Omental fat pad (tissue), 4 donors: ENCODE data around the gene FAXC. TPM values are rescaled to one million over a fixed set of nuclear protein-coding genes. Genes with fewer than 3 reads are reported as not detected.

ENCODE experiments used
- ATAC-seq: fragments of 150-250 bp; one replicate; pipeline ENCODE4 v1.9.1; 2016; ENCODE audit warnings: mild to moderate bottlenecking, moderate library complexity; ENCODE audit not compliant: low FRiP score
- DNase-seq: peaks from one replicate; pipeline ENCODE4 v3.0.0-alpha.2; 2019; ENCODE audit warnings: low spot score
- CTCF ChIP-seq, 3 donors: fragments of 450-650 bp; IDR thresholded peaks; one replicate each; pipeline ENCODE4 v1.5.1; 2016 to 2017; ENCODE audit warnings: antibody characterized with exemption in 3 of 3, mild to moderate bottlenecking in 3 of 3, moderate library complexity in 2 of 3
- total RNA-seq, 4 donors: library from RNA; depleted of rRNA; stranded (reverse); fragments of >200 nt; gene quantifications; one replicate each; pipeline ENCODE4 v1.1.0, GENCODE V29; 2016

Gene FAXC
- total RNA-seq, 4 donors from 2014 or later = 0.16 to 1.7 (median 0.56) TPM

- DNase-seq (no peak), ATAC-seq (no peak)
- TF ChIP-seq CTCF (IDR thresholded peaks at IDR 0.05) = no peak
These were observed 99.0 kb downstream of the FAXC start for GRCh38 chr6:99250476-99250875.

GRCh38 chr6:99246602-99247001 is 102.9 kb downstream of the FAXC start:
- no peak for DNase-seq
- no peak for ATAC-seq
- no peak for TF ChIP-seq CTCF (IDR thresholded peaks at IDR 0.05)

GRCh38 chr6:99241905-99242534 is 107.5 kb downstream of the FAXC start:
- no peak for ATAC-seq
- no peak for TF ChIP-seq CTCF (IDR thresholded peaks at IDR 0.05)
- DNase-seq = no peak

- TF ChIP-seq CTCF (IDR thresholded peaks at IDR 0.05) = no peak
- ATAC-seq (no peak), DNase-seq (no peak)
These were observed 113.5 kb downstream of the FAXC start for GRCh38 chr6:99236010-99236409.

- TF ChIP-seq CTCF (IDR thresholded peaks at IDR 0.05) = no peak
- no peak for DNase-seq
- ATAC-seq = no peak
These were observed 116.3 kb downstream of the FAXC start for GRCh38 chr6:99233219-99233618.

GRCh38 chr6:99232056-99232455 is 117.4 kb downstream of the FAXC start:
- no peak for DNase-seq
- ATAC-seq = no peak
- no peak for TF ChIP-seq CTCF (IDR thresholded peaks at IDR 0.05)

- TF ChIP-seq CTCF (IDR thresholded peaks at IDR 0.05) = no peak
- DNase-seq (no peak), ATAC-seq (no peak)
These were observed 124.3 kb downstream of the FAXC start for GRCh38 chr6:99225172-99225571.
